K562 (cell line): Measurements from ENCODE around the gene SPHK2. TPM values are rescaled to one million over a fixed set of nuclear protein-coding genes. Genes with fewer than 3 reads are reported as not detected.

Source experiments
- BACH1 ChIP-seq: fragments of 200-800 bp; sonication (Bioruptor generic); IDR thresholded peaks from 2 replicates; pipeline ENCODE4 v1.6.1; 2016; ENCODE audit warnings: missing genetic modification characterization, missing compliant biosample characterization
- GABPB1 ChIP-seq: sonication (generic); formaldehyde crosslinking; IDR thresholded peaks from 2 replicates; pipeline ENCODE4 v1.8.0; 2022; ENCODE audit warnings: mild to moderate bottlenecking, missing genetic modification reagents
- HLTF ChIP-seq: fragments of 450-650 bp; IDR thresholded peaks from 2 replicates; pipeline ENCODE4 v1.6.1; 2016
- KLF6 ChIP-seq: fragments of 250-450 bp; sonication (Bioruptor Pico); IDR thresholded peaks from 2 replicates; pipeline ENCODE4 v1.4.0; 2020; ENCODE audit warnings: mild to moderate bottlenecking, moderate library complexity, borderline replicate concordance
- MIER1 ChIP-seq: fragments of 450-650 bp; IDR thresholded peaks from 2 replicates; pipeline ENCODE4 v1.6.1; 2016; ENCODE audit warnings: antibody characterized with exemption, mild to moderate bottlenecking, low read depth
- MTA3 ChIP-seq: fragments of 450-650 bp; formaldehyde crosslinking; IDR thresholded peaks from 2 replicates; pipeline ENCODE4 v1.6.1; 2017; ENCODE audit warnings: mild to moderate bottlenecking, borderline replicate concordance
- MYC ChIP-seq, 2 experiments: fragments of 250-450 bp in 1 of 2; sonication (Bioruptor Pico) in 1 of 2; IDR thresholded peaks; 2 replicates each; pipeline versions ENCODE4 v1.5.1 to v1.6.1; 2012 to 2021; ENCODE audit warnings: low read depth in 2 of 2, borderline replicate concordance in 1 of 2, improper control_type of control experiment in 1 of 2, low read length in 1 of 2, mild to moderate bottlenecking in 1 of 2, moderate library complexity in 1 of 2
- NR1H2 ChIP-seq: sonication (generic); formaldehyde crosslinking; IDR thresholded peaks from 2 replicates; pipeline ENCODE4 v1.4.0; 2020; ENCODE audit warnings: mild to moderate bottlenecking, missing genetic modification reagents
- NRF1 ChIP-seq, 2 experiments: fragments of 450-650 bp; IDR thresholded peaks in 1 of 2; conservative IDR thresholded peaks in 1 of 2; 2 replicates each; pipeline ENCODE4 v1.6.1; 2014; ENCODE audit warnings: mild to moderate bottlenecking in 2 of 2
- RERE ChIP-seq: sonication (generic); formaldehyde crosslinking; IDR thresholded peaks from 2 replicates; pipeline ENCODE4 v1.8.0; 2023; ENCODE audit warnings: missing genetic modification reagents, mild to moderate bottlenecking, borderline replicate concordance
- SOX6 ChIP-seq: fragments of 450-650 bp; IDR thresholded peaks from 2 replicates; pipeline ENCODE4 v1.6.1; 2014; ENCODE audit warnings: mild to moderate bottlenecking
- TFAM ChIP-seq: fragments of 250-450 bp; sonication (Bioruptor Pico); conservative IDR thresholded peaks from 2 replicates; pipeline ENCODE4 v1.5.0; 2021; ENCODE audit warnings: mild to moderate bottlenecking, moderate library complexity
- VEZF1 ChIP-seq: fragments of 200-800 bp; sonication (Bioruptor generic); IDR thresholded peaks from 2 replicates; pipeline ENCODE4 v1.6.1; 2017; ENCODE audit warnings: missing genetic modification characterization, missing compliant biosample characterization
- YY1 ChIP-seq, 3 experiments: IDR thresholded peaks; 2 replicates each; pipeline ENCODE4 v1.6.1; 2011; ENCODE audit warnings: low read length in 2 of 3, mild to moderate bottlenecking in 2 of 3, moderate library complexity in 2 of 3, borderline replicate concordance in 1 of 3, control low read depth in 1 of 3, low read depth in 1 of 3; ENCODE audit not compliant: insufficient read depth in 3 of 3, insufficient replicate concordance in 2 of 3, control insufficient read depth in 1 of 3, insufficient read length in 1 of 3; ENCODE audit errors: extremely low read depth in 1 of 3
- ZFP1 ChIP-seq: fragments of 450-650 bp; formaldehyde crosslinking; IDR thresholded peaks from 2 replicates; pipeline ENCODE4 v1.4.0; 2020; ENCODE audit warnings: mild to moderate bottlenecking, mixed read lengths
- ZNF184 ChIP-seq: sonication (generic); formaldehyde crosslinking; IDR thresholded peaks from 2 replicates; pipeline ENCODE4 v1.5.0; 2020; ENCODE audit warnings: missing genetic modification reagents
- ZNF263 ChIP-seq: sonication (generic); formaldehyde crosslinking; IDR thresholded peaks from 2 replicates; pipeline ENCODE4 v1.8.0; 2022; ENCODE audit warnings: mild to moderate bottlenecking, missing genetic modification reagents, borderline replicate concordance
- ZNF311 ChIP-seq: fragments of 250-450 bp; sonication (Bioruptor Pico); IDR thresholded peaks from 2 replicates; pipeline ENCODE4 v1.4.0; 2020; ENCODE audit warnings: mild to moderate bottlenecking, moderate library complexity
- polyA plus RNA-seq, 8 experiments: library from polyadenylated mRNA; depleted of rRNA in 4 of 8; stranded (reverse) in 5 of 8; unstranded in 3 of 8; fragments of >200 nt; fragmentation: Nextera tagmentation in 2 of 8; fragmentation: Illumina TruSeq in 1 of 8; extraction: Ambion mirVana in 2 of 8; extraction: Trizol in 1 of 8; gene quantifications; 2 replicates each; pipeline versions ENCODE4 v1.2.1 to v1.2.3, GENCODE V29; 2011 to 2014; ENCODE audit warnings: inconsistent platforms in 1 of 8, missing spikeins in 1 of 8
- total RNA-seq, 7 experiments: library from RNA; depleted of rRNA in 6 of 7; stranded (reverse); fragments of >200 nt in 6 of 7; fragmentation: Illumina TruSeq in 2 of 7; extraction: Trizol in 2 of 7; gene quantifications; 2 replicates each; pipeline versions ENCODE4 v1.2.1 to v1.2.3, GENCODE V29; 2011 to 2021; ENCODE audit warnings: low replicate concordance in 1 of 7

The SPHK2 gene
- total and polyA plus RNA-seq, 9 of the 15 experiments (the other 6 are each of a cell fraction or from before 2014, with no cell fraction given), result 0.10 to 15.2 (median 2.9) TPM

DNA sequence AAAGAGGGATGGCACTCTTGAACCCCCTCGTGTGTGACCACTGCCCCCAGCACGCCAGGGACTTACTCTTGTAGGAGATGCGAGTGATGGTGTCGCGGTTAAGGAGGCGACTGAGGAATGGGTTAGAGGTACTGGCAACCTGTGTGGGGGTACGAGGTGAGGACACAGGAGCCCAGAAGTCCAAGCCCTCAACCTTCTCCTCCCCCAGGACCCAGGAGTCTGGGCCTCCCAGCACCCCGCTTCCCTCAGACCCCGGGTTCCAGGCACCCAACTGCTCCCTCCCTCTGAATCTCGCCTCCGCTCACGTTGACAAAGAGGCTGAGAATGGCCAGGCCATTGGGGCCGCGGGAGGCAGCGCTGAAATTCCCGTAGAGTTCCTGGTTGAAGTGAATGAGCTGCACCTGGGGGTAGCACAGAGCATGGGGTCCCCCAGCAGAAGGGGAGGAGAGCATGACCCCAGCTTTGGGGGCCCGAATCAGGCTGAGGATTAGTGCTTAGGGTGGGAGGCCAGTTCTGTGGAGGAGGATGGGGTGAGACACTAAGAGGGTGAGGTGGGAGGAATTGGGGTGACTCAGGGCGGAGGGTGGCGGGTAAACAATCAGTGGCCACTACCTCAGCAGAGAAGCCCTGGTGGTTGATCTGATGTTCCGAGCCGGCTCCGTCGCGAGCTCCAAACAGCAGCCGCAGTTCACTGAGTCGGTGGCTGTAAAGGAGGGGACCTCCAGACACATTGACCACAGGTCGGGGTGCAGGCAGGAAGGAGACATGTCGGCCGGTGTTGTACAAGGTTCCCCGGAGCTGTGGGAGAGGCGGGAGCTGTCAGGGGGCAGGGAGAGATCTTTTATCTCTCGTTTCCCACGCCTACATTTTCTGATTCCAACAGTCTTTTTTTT is 20.4 kb downstream of the SPHK2 start (continued):
- TF ChIP-seq NRF1 (conservative IDR thresholded peaks at IDR 0.05 in 1 of 2, IDR thresholded peaks at IDR 0.05 in 1 of 2), result no peak
- peak; percentile 2; the same call in 1 of the 2 replicates for TF ChIP-seq HLTF
- no peak for TF ChIP-seq TFAM
- TF ChIP-seq YY1 (IDR thresholded peaks at IDR 0.05; ENCODE audit: borderline replicate concordance in 1 of 3, control insufficient read depth in 1 of 3, extremely low read depth in 1 of 3, insufficient read depth in 3 of 3, insufficient read length in 1 of 3, insufficient replicate concordance in 2 of 3, low read depth in 1 of 3, low read length in 2 of 3), result peak in 1 of 3 experiments; percentile 42
- no peak for TF ChIP-seq NR1H2
- peak; percentile 61; the same call in 1 of the 2 replicates for TF ChIP-seq GABPB1 (CRISPR knock-in tag)
- TF ChIP-seq SOX6, result no peak
- 0 out of 2 replicates have a peak, but pooled peaks have one; percentile 9 for TF ChIP-seq MIER1
- 0 out of 2 replicates have a peak, but pooled peaks have one; percentile 23 for TF ChIP-seq MYC (IDR thresholded peaks at IDR 0.05; ENCODE audit: low read depth, low read length)
- TF ChIP-seq MYC (CRISPR knock-in tag; IDR thresholded peaks at IDR 0.05; ENCODE audit: borderline replicate concordance, low read depth), result no peak
- no peak for TF ChIP-seq ZFP1
- TF ChIP-seq ZNF263, result peak; percentile 30; the same call in 1 of the 2 replicates
- 0 out of 2 replicates have a peak, but pooled peaks have one; percentile 20 for TF ChIP-seq MTA3
- no peak for TF ChIP-seq BACH1
- no peak for TF ChIP-seq KLF6 (CRISPR knock-in tag)
- TF ChIP-seq ZNF184 (CRISPR knock-in tag), result no peak
- TF ChIP-seq ZNF311 (CRISPR knock-in tag), result no peak
- TF ChIP-seq VEZF1 (CRISPR knock-in tag), result peak; percentile 61
- no peak for TF ChIP-seq RERE (CRISPR knock-in tag)
